PC-3 (cell line): ENCODE results near the gene PEPD. TPM values are rescaled to one million over a fixed set of nuclear protein-coding genes. Genes with fewer than 3 reads are reported as not detected.

Experiments
- ATAC-seq: fragments of 200-7000 bp; cut with Tn5 transposase; 2 replicates; pipeline ENCODE4 v1.9.1; 2020; ENCODE audit warnings: mild to moderate bottlenecking, moderate library complexity
- BruUV-seq: library from RNA; stranded (reverse); fragments of 400-500 nt; replicated peaks from 2 replicates; lab custom pipeline; 2021; lab: Mats Ljungman, UMichigan
- CTCF ChIA-PET: fragments of 300-600 bp; sonication (Branson Sonifier 250); formaldehyde crosslinking; loops from one replicate; lab custom pipeline; 2022; ENCODE audit warnings: antibody characterized with exemption; lab: Charles Lee
- POLR2A ChIA-PET: fragments of 300-600 bp; sonication (Branson Sonifier 250); formaldehyde crosslinking; loops from one replicate; lab custom pipeline; 2022; ENCODE audit warnings: antibody characterized with exemption; ENCODE audit not compliant: unreplicated experiment; lab: Charles Lee
- DNase-seq: peaks from one replicate; pipeline ENCODE4 v3.0.0-alpha.2; 2015
- H2AFZ ChIP-seq: fragments of 300-600 bp; sonication (generic); 2 replicates; pipeline ENCODE4 v1.6.0; 2016; ENCODE audit warnings: antibody characterized with exemption, low read length
- H3F3A ChIP-seq: fragments of 300-600 bp; sonication (generic); one replicate; pipeline ENCODE4 v1.6.0; 2017; ENCODE audit warnings: antibody characterized with exemption, low read length, control low read depth, mild to moderate bottlenecking; ENCODE audit not compliant: unreplicated experiment
- H3K27ac ChIP-seq: fragments of 300-600 bp; sonication (generic); 2 replicates; pipeline ENCODE4 v1.5.1; 2016; ENCODE audit warnings: mild to moderate bottlenecking, low read length
- H3K27me3 ChIP-seq: fragments of 300-600 bp; sonication (generic); 2 replicates; pipeline ENCODE4 v1.6.1; 2016; ENCODE audit warnings: low read length, mixed read lengths
- H3K36me3 ChIP-seq: fragments of 300-600 bp; sonication (generic); 2 replicates; pipeline ENCODE4 v1.6.1; 2016; ENCODE audit warnings: low read depth, mixed run types, low read length, mixed read lengths
- H3K4me1 ChIP-seq: fragments of 300-600 bp; sonication (generic); 2 replicates; pipeline ENCODE4 v1.5.1; 2016; ENCODE audit warnings: low read length; ENCODE audit not compliant: insufficient read depth
- H3K4me2 ChIP-seq: fragments of 300-600 bp; sonication (generic); 2 replicates; pipeline ENCODE4 v1.6.0; 2016; ENCODE audit warnings: low read length
- H3K4me3 ChIP-seq: fragments of 300-600 bp; sonication (generic); 2 replicates; pipeline ENCODE4 v1.5.1; 2016; ENCODE audit warnings: mild to moderate bottlenecking, low read length, mixed read lengths
- H3K79me2 ChIP-seq: fragments of 300-600 bp; sonication (generic); 2 replicates; pipeline ENCODE4 v1.6.1; 2017; ENCODE audit warnings: low read length, mixed read lengths
- H3K9ac ChIP-seq: fragments of 300-600 bp; sonication (generic); 2 replicates; pipeline ENCODE4 v1.6.0; 2016; ENCODE audit warnings: mild to moderate bottlenecking, low read length
- H3K9me2 ChIP-seq: fragments of 300-600 bp; sonication (generic); replicated peaks from 2 replicates; pipeline ENCODE4 v1.6.1; 2016; ENCODE audit warnings: mixed run types, low read length, mixed read lengths
- H3K9me3 ChIP-seq: fragments of 300-600 bp; sonication (generic); 2 replicates; pipeline ENCODE4 v1.6.1; 2016; ENCODE audit warnings: low read length, mixed read lengths
- H4K20me1 ChIP-seq: fragments of 300-600 bp; sonication (generic); 2 replicates; pipeline ENCODE4 v1.6.1; 2016; ENCODE audit warnings: low read length, mixed read lengths
- CTCF ChIP-seq: fragments of 300-600 bp; sonication (generic); conservative IDR thresholded peaks from 2 replicates; pipeline ENCODE4 v1.5.1; 2017; ENCODE audit warnings: antibody characterized with exemption, low read depth, mild to moderate bottlenecking, low read length
- EZH2 ChIP-seq: fragments of 300-600 bp; sonication (generic); IDR thresholded peaks from one replicate; pipeline ENCODE4 v1.6.1; 2017; ENCODE audit warnings: antibody characterized with exemption, mild to moderate bottlenecking, low read length; ENCODE audit not compliant: unreplicated experiment
- EZH2phosphoT487 ChIP-seq: fragments of 300-600 bp; sonication (generic); IDR thresholded peaks from 2 replicates; pipeline ENCODE4 v1.6.1; 2018; ENCODE audit warnings: mild to moderate bottlenecking, antibody characterized with exemption, low read length, borderline replicate concordance
- intact Hi-C: fragments of 100-400 bp; cut with micrococcal nuclease; formaldehyde crosslinking; loops from 2 replicates; pipeline ENCODE4 v1.9.0; 2023
- total RNA-seq: library from RNA; depleted of rRNA; stranded (reverse); fragments of >200 nt; gene quantifications from 2 replicates; pipeline ENCODE4 v1.2.3, GENCODE V29; 2014

The PEPD gene
- total RNA-seq, 1 experiment from 2014 or later: 53.4 TPM

DNA sequence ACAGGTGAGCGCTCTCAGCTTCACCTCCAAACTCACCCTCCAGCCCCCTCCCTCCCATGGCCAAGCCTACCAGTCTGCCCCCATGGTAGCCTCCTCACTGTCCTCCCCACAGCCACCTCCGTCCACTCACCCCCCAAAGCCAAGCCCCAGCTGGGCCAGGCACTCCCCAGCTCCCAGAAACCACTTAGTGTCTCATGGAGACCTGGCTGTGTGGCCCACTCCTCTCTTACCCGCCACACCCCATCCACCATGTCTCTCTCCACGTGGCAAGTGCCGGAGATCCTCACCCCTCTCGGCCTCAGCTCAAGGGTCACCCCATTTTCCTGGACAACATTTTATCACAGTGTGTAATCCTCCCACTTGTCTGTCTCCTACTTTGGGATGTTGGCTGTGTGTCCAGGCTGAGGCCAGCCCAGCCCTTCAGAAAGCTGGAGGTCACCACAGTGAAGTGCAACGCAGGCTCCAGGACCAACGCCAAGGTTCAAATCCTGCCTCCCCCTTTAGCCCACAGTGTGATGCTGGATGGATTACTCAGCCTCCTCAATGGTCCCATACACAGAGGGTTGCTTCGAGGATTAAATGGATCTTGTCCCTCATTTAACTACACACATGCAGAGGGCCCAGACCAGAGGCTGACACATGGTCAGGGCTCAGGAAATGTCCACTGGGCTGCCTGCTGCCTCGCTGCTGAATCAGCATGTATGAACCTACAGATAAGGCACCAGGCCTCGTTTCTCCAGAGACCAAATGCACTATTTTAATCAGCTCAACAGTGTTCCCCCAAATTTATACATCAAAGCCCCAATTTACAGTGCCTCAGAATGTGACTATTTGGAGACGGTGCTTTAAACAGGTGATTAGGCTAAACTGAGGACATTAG, 76.8 kb downstream of the PEPD start:
- H3K4me3 ChIP-seq: no peak overlapping the region
- no peaks in the 10 kb centered on the region for H3F3A ChIP-seq
- no peak overlapping the region for H3K27ac ChIP-seq
- ChIA-PET POLR2A (no interaction called here), CTCF (no interaction called here)
- ATAC-seq: no peak
- H3K4me2 ChIP-seq: no peak overlapping the region
- no peaks in the 10 kb centered on the region for H4K20me1 ChIP-seq
- H2AFZ ChIP-seq: no peak overlapping the region
- TF ChIP-seq CTCF: no peak
- no peak for TF ChIP-seq EZH2phosphoT487
- TF ChIP-seq EZH2: no peak
- H3K4me1 ChIP-seq: no peaks in the 10 kb centered on the region
- intact Hi-C loops: no loop called here
- H3K9me2 ChIP-seq: no peaks in the 10 kb centered on the region
- no peak overlapping the region for H3K9ac ChIP-seq
- H3K9me3 ChIP-seq: no peaks in the 10 kb centered on the region
- BruUV-seq: no TSS peak
- DNase-seq: no peak
- no peaks in the 10 kb centered on the region for H3K79me2 ChIP-seq
- no peaks in the 10 kb centered on the region for H3K36me3 ChIP-seq
- no peaks in the 10 kb centered on the region for H3K27me3 ChIP-seq

- no peaks in the 10 kb centered on the region for H3K9me3 ChIP-seq
- no peaks in the 10 kb centered on the region for H3K9me2 ChIP-seq
- H2AFZ ChIP-seq: no peak overlapping the region
- no peaks in the 10 kb centered on the region for H3K4me1 ChIP-seq
- no peak overlapping the region for H3K4me3 ChIP-seq
- intact Hi-C loops: no loop called here
- no peaks in the 10 kb centered on the region for H3K79me2 ChIP-seq
- no peak overlapping the region for H3K4me2 ChIP-seq
- POLR2A ChIA-PET: no interaction called here
- no peak overlapping the region for H3K27ac ChIP-seq
- no peaks in the 10 kb centered on the region for H3F3A ChIP-seq
- no peak for DNase-seq
- CTCF ChIA-PET: no interaction called here
- no peak for ATAC-seq
- H4K20me1 ChIP-seq: no peaks in the 10 kb centered on the region
- no peaks in the 10 kb centered on the region for H3K36me3 ChIP-seq
- H3K9ac ChIP-seq: no peak overlapping the region
- no peaks in the 10 kb centered on the region for H3K27me3 ChIP-seq
- TF ChIP-seq CTCF (no peak), EZH2phosphoT487 (no peak), EZH2 (no peak)
- no TSS peak for BruUV-seq
Measured at GRCh38 chr19:33443638-33444561, 77.7 kb downstream of the PEPD start.
